PC-9 (cell line): ENCODE measurements around the gene UBE2G2. TPM values are rescaled to one million over a fixed set of nuclear protein-coding genes. Genes with fewer than 3 reads are reported as not detected.

Source experiments
- BruUV-seq: library from RNA; stranded (reverse); fragments of 400-500 nt; replicated peaks from 2 replicates; lab custom pipeline; 2021; lab: Mats Ljungman, UMichigan
- CTCF ChIA-PET: fragments of 300-600 bp; sonication (Branson Sonifier 250); formaldehyde crosslinking; loops from one replicate; lab custom pipeline; 2022; ENCODE audit warnings: antibody characterized with exemption; lab: Charles Lee
- POLR2A ChIA-PET: fragments of 300-600 bp; sonication (Branson Sonifier 250); formaldehyde crosslinking; loops from one replicate; lab custom pipeline; 2022; ENCODE audit warnings: antibody characterized with exemption; ENCODE audit not compliant: unreplicated experiment; lab: Charles Lee
- DNase-seq, 2 experiments: peaks; one replicate each; pipeline versions ENCODE4 v3.0.0 to v3.0.0-alpha.2; 2015 to 2022; ENCODE audit warnings: mixed read lengths in 1 of 2
- H2AFZ ChIP-seq: fragments of 200-600 bp; sonication (generic); 2 replicates; pipeline ENCODE4 v1.8.1; 2017; ENCODE audit warnings: antibody characterized with exemption
- H3F3A ChIP-seq: fragments of 200-600 bp; sonication (generic); 2 replicates; pipeline ENCODE4 v1.8.1; 2017; ENCODE audit warnings: antibody characterized with exemption, mild to moderate bottlenecking, low read depth; ENCODE audit not compliant: insufficient read depth
- H3K27ac ChIP-seq: fragments of 200-600 bp; sonication (generic); 2 replicates; pipeline ENCODE4 v1.6.1; 2016; ENCODE audit warnings: mixed run types
- H3K27me3 ChIP-seq: fragments of 200-600 bp; sonication (generic); 2 replicates; pipeline ENCODE4 v1.6.1; 2016; ENCODE audit warnings: low read depth, mixed run types; ENCODE audit not compliant: insufficient read depth
- H3K36me3 ChIP-seq: fragments of 200-600 bp; sonication (generic); 2 replicates; pipeline ENCODE4 v1.6.1; 2016; ENCODE audit warnings: low read depth, mixed run types
- H3K4me1 ChIP-seq: fragments of 200-600 bp; sonication (generic); replicated peaks from 2 replicates; pipeline ENCODE4 v1.6.1; 2016; ENCODE audit warnings: mixed run types; ENCODE audit not compliant: insufficient read depth
- H3K4me2 ChIP-seq: fragments of 200-600 bp; sonication (generic); 2 replicates; pipeline ENCODE4 v1.6.1; 2017; ENCODE audit warnings: mixed run types
- H3K4me3 ChIP-seq: fragments of 200-600 bp; sonication (generic); 2 replicates; pipeline ENCODE4 v1.6.1; 2016; ENCODE audit warnings: mixed run types
- H3K79me2 ChIP-seq: fragments of 200-600 bp; sonication (generic); 2 replicates; pipeline ENCODE4 v1.6.1; 2017; ENCODE audit warnings: low read depth, mixed run types
- H3K9me2 ChIP-seq: fragments of 200-600 bp; sonication (generic); 2 replicates; pipeline ENCODE4 v1.8.1; 2017; ENCODE audit warnings: mild to moderate bottlenecking; ENCODE audit not compliant: insufficient read depth
- H3K9me3 ChIP-seq: fragments of 200-600 bp; sonication (generic); 2 replicates; pipeline ENCODE4 v1.8.1; 2016; ENCODE audit warnings: low read depth; ENCODE audit not compliant: insufficient read depth
- H4K20me1 ChIP-seq: fragments of 200-600 bp; sonication (generic); 2 replicates; pipeline ENCODE4 v1.8.1; 2017; ENCODE audit not compliant: insufficient read depth
- CTCF ChIP-seq: fragments of 200-600 bp; sonication (generic); conservative IDR thresholded peaks from 2 replicates; pipeline ENCODE4 v1.6.1; 2017; ENCODE audit warnings: mixed run types, antibody characterized with exemption, mild to moderate bottlenecking, moderate library complexity
- EZH2 ChIP-seq: fragments of 200-600 bp; sonication (generic); IDR thresholded peaks from 2 replicates; pipeline ENCODE4 v1.8.0; 2017; ENCODE audit warnings: antibody characterized with exemption, low read depth
- intact Hi-C: fragments of 100-400 bp; cut with micrococcal nuclease; formaldehyde crosslinking; loops from one replicate; pipeline ENCODE4 v1.10.0; 2022; ENCODE audit not compliant: unreplicated experiment
- total RNA-seq: library from RNA; stranded (reverse); gene quantifications from 2 replicates; pipeline ENCODE4 v1.2.3, GENCODE V29; 2021

The UBE2G2 gene
- total RNA-seq, 1 experiment from 2014 or later, result 51.9 TPM

- Histone ChIP-seq H3K4me1 (peaks cover 11% of the 10 kb centered on the region), H3K4me3 (peak overlapping the region; percentile 88), H3K4me2 (peak overlapping the region; percentile 96), H3F3A (peaks cover 13% of the 10 kb centered on the region; the same call in 1 of the 2 replicates), H3K27me3 (no peaks in the 10 kb centered on the region), H4K20me1 (peaks cover 25% of the 10 kb centered on the region), H3K36me3 (peaks cover 14% of the 10 kb centered on the region; the same call in 1 of the 2 replicates), H3K9me2 (no peaks in the 10 kb centered on the region), H3K9me3 (no peaks in the 10 kb centered on the region), H3K79me2 (peaks cover 62% of the 10 kb centered on the region), H3K27ac (no peak overlapping the region), H2AFZ (no peak overlapping the region)
- TF ChIP-seq CTCF, result no peak; the same call in 1 of the 2 replicates
- TF ChIP-seq EZH2, result no peak
- DNase-seq, result no peak
- ChIA-PET POLR2A (interaction anchor here (0.8 kb wide), 1 partner anchor 82 kb away, joined by 4 read pairs; no protein-coding TSS in a partner anchor), CTCF (interaction anchor here (0.8 to 1.2 kb wide), 2 partner anchors 132 to 337 kb away, joined by 3 to 4 read pairs; no protein-coding TSS in a partner anchor)
- no TSS peak for BruUV-seq
- intact Hi-C loops, result loop anchor here (2.0 to 5.0 kb wide), 3 partner anchors 75 to 327 kb away; no protein-coding TSS in a partner anchor
Measured at GRCh38 chr21:44800103-44800502, 1.5 kb downstream of the UBE2G2 start.

GRCh38 chr21:44799646-44800045, 2.0 kb downstream of the UBE2G2 start:
- Histone ChIP-seq H3K27me3 (no peaks in the 10 kb centered on the region), H3K4me3 (no peak overlapping the region), H3F3A (peaks cover 13% of the 10 kb centered on the region; the same call in 1 of the 2 replicates), H2AFZ (no peak overlapping the region), H3K4me1 (peaks cover 11% of the 10 kb centered on the region), H3K36me3 (peaks cover 14% of the 10 kb centered on the region; the same call in 1 of the 2 replicates), H3K9me2 (no peaks in the 10 kb centered on the region), H4K20me1 (peaks cover 25% of the 10 kb centered on the region), H3K27ac (no peak overlapping the region), H3K9me3 (no peaks in the 10 kb centered on the region), H3K79me2 (peaks cover 62% of the 10 kb centered on the region), H3K4me2 (peak overlapping the region; percentile 96)
- BruUV-seq, result no TSS peak
- ChIA-PET CTCF (no interaction called here), POLR2A (no interaction called here)
- intact Hi-C loops, result loop anchor here (2.0 to 5.0 kb wide), 3 partner anchors 75 to 328 kb away; no protein-coding TSS in a partner anchor
- DNase-seq, result no peak
- TF ChIP-seq CTCF, result no peak
- TF ChIP-seq EZH2, result no peak

GRCh38 chr21:44797775-44798174, 3.8 kb downstream of the UBE2G2 start:
- Histone ChIP-seq H3K79me2 (peaks cover 72% of the 10 kb centered on the region), H3K4me1 (peaks cover 11% of the 10 kb centered on the region), H3K4me3 (no peak overlapping the region), H3K27me3 (no peaks in the 10 kb centered on the region), H3F3A (0 out of 2 replicates have a peak, but pooled peaks cover 1% of the 10 kb centered on the region), H3K9me2 (no peaks in the 10 kb centered on the region), H3K4me2 (no peak overlapping the region), H3K36me3 (peaks cover 14% of the 10 kb centered on the region; the same call in 1 of the 2 replicates), H3K9me3 (no peaks in the 10 kb centered on the region), H3K27ac (no peak overlapping the region), H2AFZ (no peak overlapping the region), H4K20me1 (peaks cover 39% of the 10 kb centered on the region)
- POLR2A ChIA-PET, result no interaction called here
- TF ChIP-seq EZH2, result no peak
- no peak for TF ChIP-seq CTCF
- intact Hi-C loops, result no loop called here
- BruUV-seq, result no TSS peak
- CTCF ChIA-PET, result interaction anchor here (0.6 kb wide), 1 partner anchor 135 kb away, joined by 3 read pairs; no protein-coding TSS in a partner anchor
- DNase-seq, result no peak
